CD1c-positive myeloid dendritic cell (primary cell): ENCODE measurements around the gene CAMK1D.

Experiments
- DNase-seq: peaks from one replicate; pipeline ENCODE4 v3.0.0-alpha.2; 2016; ENCODE audit errors: extremely low spot score

CAMK1D gene

GRCh38 chr10:12655940-12656339 is 306.6 kb downstream of the CAMK1D start:
- no peak for DNase-seq

DNA sequence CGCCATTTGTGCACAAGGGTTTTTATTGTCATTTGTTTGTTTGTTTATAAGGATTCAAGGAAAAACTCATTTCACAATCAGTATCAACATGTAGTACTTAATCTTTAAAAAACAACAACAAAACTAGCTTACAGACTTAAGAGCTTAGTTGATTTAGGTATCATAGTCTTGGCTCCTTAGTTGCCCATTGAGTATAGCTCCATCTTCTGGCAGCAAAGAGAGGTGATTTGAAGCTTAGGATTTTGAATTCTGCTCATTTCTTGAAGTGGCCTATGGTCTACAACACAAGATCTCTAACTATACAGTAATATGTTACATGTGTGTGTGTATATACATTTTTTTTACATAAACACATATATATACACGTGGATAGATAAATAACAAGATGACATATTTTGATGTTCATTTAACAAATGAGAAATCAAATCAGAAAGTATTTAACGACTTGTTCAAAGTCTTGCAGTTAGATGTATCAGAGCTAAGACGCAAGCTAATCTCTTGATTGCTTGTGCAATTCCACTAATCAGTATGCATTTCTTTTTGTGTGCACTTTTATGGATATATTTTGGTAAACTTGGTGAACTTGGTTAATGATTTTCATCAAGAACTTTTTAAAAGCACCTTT is 307.3 kb downstream of the CAMK1D start:
- peak; percentile 68 for DNase-seq

- DNase-seq: no peak
Measured at GRCh38 chr10:12657489-12657888, 308.1 kb downstream of the CAMK1D start.

DNA sequence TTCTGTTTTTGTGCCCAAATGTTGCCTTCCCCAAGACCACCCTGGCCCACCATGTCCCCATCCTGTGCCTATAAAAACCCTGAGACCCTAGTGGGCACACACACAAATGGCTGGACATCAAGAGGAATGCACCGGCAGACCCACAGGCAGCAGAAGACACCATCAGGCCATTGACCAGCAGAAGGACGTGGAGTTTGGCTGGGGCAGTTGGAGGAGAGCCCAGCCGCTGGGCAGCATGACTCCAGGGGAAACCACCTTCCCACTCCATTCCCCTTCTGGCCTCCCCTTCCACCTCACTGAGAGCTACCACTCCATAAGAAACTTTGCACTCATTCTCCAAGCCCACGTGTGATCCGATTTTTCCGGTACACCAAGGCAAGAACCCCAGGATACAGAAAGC is 309.2 kb downstream of the CAMK1D start:
- no peak for DNase-seq

- DNase-seq: no peak
Measured at GRCh38 chr10:12659706-12660105, 310.4 kb downstream of the CAMK1D start.

GRCh38 chr10:12660812-12661211 is 311.5 kb downstream of the CAMK1D start:
- no peak for DNase-seq

- no peak for DNase-seq
Measured at GRCh38 chr10:12661671-12662070, 312.3 kb downstream of the CAMK1D start.

GRCh38 chr10:12663863-12664262 is 314.5 kb downstream of the CAMK1D start:
- no peak for DNase-seq

DNA sequence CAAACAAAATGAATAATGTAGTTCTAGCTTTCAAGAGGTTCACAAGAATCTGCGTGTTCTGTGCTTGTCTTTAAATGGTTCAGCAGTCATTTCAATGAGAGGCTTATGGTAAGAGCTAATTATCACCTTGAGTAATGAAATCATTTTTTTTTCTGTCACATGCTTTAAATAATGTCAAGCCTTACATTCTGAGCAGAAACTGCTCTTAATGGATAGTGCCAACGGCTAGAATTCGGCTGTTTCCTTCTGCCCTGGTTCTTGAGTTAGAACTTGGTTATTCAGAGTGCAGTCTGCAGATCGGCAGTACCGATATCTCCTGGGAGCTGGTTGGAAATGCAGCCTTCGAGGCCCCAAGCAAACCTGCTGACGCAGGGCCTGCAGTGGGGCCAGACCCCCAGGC is 316.2 kb downstream of the CAMK1D start:
- no peak for DNase-seq

- no peak for DNase-seq
Measured at GRCh38 chr10:12667052-12667451, 317.7 kb downstream of the CAMK1D start.

GRCh38 chr10:12668634-12669033 is 319.3 kb downstream of the CAMK1D start:
- no peak for DNase-seq

DNA sequence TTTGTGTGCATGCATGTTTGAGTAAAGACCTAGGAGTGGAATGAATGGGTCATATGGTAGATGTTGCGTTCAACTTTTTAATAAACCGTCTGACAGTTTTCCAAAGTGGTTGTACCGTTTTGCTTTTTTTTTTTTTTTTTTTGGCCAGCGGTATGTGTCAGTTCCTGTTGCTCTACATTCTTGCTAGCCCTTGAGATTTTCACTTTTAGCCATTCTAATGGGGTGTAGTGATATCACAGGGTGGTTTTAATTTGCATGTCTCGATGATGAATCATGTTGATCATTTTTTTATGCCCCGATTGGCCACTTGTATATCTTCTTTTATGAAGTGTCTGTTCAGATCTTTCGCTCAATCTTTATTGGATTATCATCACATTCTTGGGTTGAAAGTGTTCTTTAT is 320.7 kb downstream of the CAMK1D start:
- DNase-seq: no peak

- no peak for DNase-seq
Measured at GRCh38 chr10:12675186-12675585, 325.8 kb downstream of the CAMK1D start.

- no peak for DNase-seq
Measured at GRCh38 chr10:12679636-12680035, 330.3 kb downstream of the CAMK1D start.

GRCh38 chr10:12681252-12681651 is 331.9 kb downstream of the CAMK1D start:
- no peak for DNase-seq

DNA sequence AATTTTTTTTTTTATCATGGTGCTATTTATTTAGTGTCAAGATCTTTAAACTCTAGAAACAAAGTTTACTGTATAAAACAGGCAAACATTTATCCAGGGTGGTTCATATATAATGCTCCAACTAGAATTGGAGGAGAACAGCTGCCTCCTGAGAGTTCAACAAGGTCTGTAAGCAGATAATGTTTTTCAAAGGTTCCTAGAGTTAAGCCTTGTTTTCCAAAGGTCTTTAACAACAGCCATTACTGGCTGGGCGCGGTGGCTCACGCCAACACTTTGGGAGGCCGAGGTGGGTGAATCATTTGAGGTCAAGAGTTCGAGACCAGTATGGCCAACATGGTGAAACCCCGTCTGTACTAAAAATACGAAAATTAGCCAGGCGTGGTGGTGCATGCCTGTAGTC is 335.4 kb downstream of the CAMK1D start:
- DNase-seq: no peak

GRCh38 chr10:12685261-12686058 is 336.1 kb downstream of the CAMK1D start:
- no peak for DNase-seq

DNA sequence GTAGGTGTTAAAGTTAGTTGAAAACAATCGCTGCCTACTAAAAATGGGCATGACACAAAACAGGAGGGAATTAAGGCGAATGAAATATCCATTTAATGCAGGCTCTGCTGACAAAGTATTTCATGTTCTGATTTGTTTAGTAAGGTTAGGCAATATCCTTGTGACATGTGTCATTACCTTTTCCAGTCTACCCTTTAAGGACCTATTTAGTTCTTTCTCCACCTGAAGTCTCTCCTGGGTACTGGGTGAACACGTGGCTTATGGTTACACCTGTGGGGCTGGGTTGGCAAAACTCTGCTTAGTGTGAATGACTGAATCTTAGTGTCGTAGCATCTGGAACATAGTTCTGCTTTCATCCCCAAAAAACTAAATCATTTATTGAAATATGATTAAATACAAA is 338.6 kb downstream of the CAMK1D start:
- no peak for DNase-seq

GRCh38 chr10:12689893-12690292 is 340.5 kb downstream of the CAMK1D start:
- no peak for DNase-seq

DNA sequence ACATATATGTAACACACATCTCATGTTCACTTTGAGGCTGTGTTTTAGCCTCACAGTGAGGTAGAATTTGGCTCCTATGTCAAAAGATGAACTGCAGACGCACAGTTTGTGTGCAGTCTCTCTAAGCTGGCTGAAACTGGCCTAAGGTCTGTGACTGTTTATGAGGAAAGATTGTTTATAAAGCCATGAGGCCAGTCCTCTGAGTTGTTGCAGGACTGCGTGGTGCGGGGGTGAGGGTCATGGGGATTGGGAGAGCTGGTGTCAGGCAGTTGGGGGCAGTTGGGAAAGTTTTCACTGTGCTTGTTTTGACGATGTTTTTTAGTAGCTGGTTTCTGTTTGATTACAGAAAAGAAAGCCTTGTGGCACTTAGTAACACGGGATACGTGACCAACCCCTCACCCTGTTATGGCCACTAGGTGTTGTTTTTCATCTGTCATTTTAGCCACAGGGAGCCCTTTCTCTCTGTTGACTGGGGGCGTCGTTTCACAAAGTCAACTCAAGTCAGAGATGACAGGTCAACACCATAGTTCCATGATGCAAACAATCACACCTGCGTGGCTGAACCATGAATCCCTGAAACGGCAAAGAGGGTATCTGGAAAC is 341.3 kb downstream of the CAMK1D start:
- DNase-seq: no peak

DNA sequence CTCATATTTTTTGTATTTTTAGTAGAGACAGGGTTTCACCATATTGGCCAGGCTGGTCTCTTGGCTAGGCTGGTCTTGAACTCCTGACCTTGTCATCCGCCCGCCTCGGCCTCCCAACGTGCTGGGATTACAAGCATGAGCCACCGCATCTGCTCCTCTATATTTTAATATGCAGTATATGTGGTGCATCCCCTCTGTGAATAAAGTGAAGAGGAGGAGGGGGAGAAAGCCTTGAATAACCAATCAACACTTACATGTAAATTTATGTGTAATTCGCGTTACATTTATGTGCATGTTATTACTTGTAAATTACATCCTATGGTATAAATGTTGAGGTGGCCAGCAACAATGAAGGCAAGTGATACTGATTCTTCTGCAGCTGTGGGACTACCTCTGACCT is 342.2 kb downstream of the CAMK1D start:
- no peak for DNase-seq

- DNase-seq: no peak
Measured at GRCh38 chr10:12697764-12698163, 348.4 kb downstream of the CAMK1D start.

DNA sequence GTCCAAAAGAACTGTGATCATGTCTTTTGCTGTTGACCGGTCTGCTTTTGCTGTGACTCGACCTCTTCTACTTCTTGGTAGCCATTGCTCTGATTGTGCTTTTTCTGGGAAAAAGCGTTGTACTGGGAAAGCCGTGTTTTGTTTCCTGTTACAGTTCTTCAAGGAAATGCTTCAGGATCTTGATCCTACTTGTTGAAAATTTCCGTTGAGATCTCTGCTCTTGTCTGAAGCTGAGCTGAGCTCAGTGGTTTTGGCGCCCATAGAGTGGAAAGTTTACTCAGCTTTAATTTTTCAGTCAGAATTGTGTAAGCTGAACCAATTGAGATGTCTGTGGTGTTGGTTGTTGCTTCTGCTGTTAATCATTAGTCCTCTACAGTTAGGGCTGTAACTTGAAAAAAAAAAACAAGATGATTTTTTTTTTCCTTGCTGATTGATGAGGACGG is 349.9 kb downstream of the CAMK1D start:
- DNase-seq: no peak
